ENCODE data around the gene YPEL1. TPM values are rescaled to one million over a fixed set of nuclear protein-coding genes. Genes with fewer than 3 reads are reported as not detected.

Gene YPEL1
- total and polyA plus RNA-seq, 2 of the 13 experiments (the other 11 are each of a cell fraction or from before 2014, with no cell fraction given): 0.33 to 2.5 TPM

DNA sequence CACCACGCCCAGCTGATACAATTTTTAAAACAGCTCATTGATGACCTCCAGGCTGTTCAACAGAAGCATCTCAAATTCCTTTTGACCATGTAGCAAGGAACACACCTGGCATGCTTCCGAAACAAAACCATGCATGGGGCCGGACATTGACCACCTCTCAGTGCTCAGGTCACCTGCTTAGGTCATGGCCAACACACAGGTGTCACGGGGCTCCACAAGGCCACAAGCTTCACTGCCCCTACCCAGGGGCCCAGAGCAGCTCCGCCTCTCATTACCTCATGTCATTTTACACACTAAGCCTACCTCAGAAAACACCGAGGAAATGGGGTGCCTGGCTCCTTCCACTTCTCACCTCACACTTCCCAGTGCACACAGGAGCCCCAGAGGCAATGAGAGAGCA, 26.6 kb downstream of the YPEL1 start (continued):
- no peak for TF ChIP-seq ZNF564 (CRISPR knock-in tag; IDR thresholded peaks at IDR 0.05)
- TF ChIP-seq, protein P1, sequence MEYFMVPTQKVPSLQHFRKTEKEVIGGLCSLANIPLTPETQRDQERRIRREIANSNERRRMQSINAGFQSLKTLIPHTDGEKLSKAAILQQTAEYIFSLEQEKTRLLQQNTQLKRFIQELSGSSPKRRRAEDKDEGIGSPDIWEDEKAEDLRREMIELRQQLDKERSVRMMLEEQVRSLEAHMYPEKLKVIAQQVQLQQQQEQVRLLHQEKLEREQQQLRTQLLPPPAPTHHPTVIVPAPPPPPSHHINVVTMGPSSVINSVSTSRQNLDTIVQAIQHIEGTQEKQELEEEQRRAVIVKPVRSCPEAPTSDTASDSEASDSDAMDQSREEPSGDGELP (IDR thresholded peaks at IDR 0.05; ENCODE audit: borderline replicate concordance, low read depth): no peak
- TF ChIP-seq, protein P2, sequence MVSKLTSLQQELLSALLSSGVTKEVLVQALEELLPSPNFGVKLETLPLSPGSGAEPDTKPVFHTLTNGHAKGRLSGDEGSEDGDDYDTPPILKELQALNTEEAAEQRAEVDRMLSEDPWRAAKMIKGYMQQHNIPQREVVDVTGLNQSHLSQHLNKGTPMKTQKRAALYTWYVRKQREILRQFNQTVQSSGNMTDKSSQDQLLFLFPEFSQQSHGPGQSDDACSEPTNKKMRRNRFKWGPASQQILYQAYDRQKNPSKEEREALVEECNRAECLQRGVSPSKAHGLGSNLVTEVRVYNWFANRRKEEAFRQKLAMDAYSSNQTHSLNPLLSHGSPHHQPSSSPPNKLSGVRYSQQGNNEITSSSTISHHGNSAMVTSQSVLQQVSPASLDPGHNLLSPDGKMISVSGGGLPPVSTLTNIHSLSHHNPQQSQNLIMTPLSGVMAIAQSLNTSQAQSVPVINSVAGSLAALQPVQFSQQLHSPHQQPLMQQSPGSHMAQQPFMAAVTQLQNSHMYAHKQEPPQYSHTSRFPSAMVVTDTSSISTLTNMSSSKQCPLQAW (CRISPR knock-in tag; IDR thresholded peaks at IDR 0.05): peak; percentile 16; the same call in 1 of the 2 replicates
- TF ChIP-seq PHF5A (CRISPR knock-in tag; IDR thresholded peaks at IDR 0.05; ENCODE audit: low read depth, unreplicated experiment): no peak
- TF ChIP-seq ZFP90 (CRISPR knock-in tag; IDR thresholded peaks at IDR 0.05; ENCODE audit: borderline replicate concordance): no peak
- TF ChIP-seq, protein P3, sequence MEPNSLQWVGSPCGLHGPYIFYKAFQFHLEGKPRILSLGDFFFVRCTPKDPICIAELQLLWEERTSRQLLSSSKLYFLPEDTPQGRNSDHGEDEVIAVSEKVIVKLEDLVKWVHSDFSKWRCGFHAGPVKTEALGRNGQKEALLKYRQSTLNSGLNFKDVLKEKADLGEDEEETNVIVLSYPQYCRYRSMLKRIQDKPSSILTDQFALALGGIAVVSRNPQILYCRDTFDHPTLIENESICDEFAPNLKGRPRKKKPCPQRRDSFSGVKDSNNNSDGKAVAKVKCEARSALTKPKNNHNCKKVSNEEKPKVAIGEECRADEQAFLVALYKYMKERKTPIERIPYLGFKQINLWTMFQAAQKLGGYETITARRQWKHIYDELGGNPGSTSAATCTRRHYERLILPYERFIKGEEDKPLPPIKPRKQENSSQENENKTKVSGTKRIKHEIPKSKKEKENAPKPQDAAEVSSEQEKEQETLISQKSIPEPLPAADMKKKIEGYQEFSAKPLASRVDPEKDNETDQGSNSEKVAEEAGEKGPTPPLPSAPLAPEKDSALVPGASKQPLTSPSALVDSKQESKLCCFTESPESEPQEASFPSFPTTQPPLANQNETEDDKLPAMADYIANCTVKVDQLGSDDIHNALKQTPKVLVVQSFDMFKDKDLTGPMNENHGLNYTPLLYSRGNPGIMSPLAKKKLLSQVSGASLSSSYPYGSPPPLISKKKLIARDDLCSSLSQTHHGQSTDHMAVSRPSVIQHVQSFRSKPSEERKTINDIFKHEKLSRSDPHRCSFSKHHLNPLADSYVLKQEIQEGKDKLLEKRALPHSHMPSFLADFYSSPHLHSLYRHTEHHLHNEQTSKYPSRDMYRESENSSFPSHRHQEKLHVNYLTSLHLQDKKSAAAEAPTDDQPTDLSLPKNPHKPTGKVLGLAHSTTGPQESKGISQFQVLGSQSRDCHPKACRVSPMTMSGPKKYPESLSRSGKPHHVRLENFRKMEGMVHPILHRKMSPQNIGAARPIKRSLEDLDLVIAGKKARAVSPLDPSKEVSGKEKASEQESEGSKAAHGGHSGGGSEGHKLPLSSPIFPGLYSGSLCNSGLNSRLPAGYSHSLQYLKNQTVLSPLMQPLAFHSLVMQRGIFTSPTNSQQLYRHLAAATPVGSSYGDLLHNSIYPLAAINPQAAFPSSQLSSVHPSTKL (CRISPR knock-in tag; IDR thresholded peaks at IDR 0.05): 0 out of 2 replicates have a peak, but pooled peaks have one; percentile 9
- TF ChIP-seq NR2F1 (CRISPR knock-in tag; IDR thresholded peaks at IDR 0.05): peak in 1 of 2 experiments; percentile 37; a peak in 1 of 4 replicates
- TF ChIP-seq, protein P4, sequence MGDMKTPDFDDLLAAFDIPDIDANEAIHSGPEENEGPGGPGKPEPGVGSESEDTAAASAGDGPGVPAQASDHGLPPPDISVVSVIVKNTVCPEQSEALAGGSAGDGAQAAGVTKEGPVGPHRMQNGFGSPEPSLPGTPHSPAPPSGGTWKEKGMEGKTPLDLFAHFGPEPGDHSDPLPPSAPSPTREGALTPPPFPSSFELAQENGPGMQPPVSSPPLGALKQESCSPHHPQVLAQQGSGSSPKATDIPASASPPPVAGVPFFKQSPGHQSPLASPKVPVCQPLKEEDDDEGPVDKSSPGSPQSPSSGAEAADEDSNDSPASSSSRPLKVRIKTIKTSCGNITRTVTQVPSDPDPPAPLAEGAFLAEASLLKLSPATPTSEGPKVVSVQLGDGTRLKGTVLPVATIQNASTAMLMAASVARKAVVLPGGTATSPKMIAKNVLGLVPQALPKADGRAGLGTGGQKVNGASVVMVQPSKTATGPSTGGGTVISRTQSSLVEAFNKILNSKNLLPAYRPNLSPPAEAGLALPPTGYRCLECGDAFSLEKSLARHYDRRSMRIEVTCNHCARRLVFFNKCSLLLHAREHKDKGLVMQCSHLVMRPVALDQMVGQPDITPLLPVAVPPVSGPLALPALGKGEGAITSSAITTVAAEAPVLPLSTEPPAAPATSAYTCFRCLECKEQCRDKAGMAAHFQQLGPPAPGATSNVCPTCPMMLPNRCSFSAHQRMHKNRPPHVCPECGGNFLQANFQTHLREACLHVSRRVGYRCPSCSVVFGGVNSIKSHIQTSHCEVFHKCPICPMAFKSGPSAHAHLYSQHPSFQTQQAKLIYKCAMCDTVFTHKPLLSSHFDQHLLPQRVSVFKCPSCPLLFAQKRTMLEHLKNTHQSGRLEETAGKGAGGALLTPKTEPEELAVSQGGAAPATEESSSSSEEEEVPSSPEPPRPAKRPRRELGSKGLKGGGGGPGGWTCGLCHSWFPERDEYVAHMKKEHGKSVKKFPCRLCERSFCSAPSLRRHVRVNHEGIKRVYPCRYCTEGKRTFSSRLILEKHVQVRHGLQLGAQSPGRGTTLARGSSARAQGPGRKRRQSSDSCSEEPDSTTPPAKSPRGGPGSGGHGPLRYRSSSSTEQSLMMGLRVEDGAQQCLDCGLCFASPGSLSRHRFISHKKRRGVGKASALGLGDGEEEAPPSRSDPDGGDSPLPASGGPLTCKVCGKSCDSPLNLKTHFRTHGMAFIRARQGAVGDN (CRISPR knock-in tag; IDR thresholded peaks at IDR 0.05): peak; percentile 32

Data from HepG2 (cell line).